GM21737 (cell line): ENCODE measurements around the gene GPR137.

Experiments
- ATAC-seq: cut with Tn5 transposase; IDR thresholded peaks from one replicate; pipeline ENCODE4 v1.9.1; 2021; ENCODE audit warnings: mild to moderate bottlenecking, moderate library complexity; ENCODE audit not compliant: unreplicated experiment

The GPR137 gene

GRCh38 chr11:64263021-64263946, 22.4 kb upstream of the GPR137 start:
- no peak for ATAC-seq

GRCh38 chr11:64263947-64264317, 21.7 kb upstream of the GPR137 start:
- no peak for ATAC-seq

- no peak for ATAC-seq
Measured at GRCh38 chr11:64264371-64264852, 21.2 kb upstream of the GPR137 start.

- no peak for ATAC-seq
Measured at GRCh38 chr11:64265176-64266160, 20.2 kb upstream of the GPR137 start.

- ATAC-seq: no peak
Measured at GRCh38 chr11:64266339-64266738, 19.3 kb upstream of the GPR137 start.

GRCh38 chr11:64267207-64267945, 18.3 kb upstream of the GPR137 start:
- ATAC-seq: no peak

GRCh38 chr11:64268025-64268892, 17.4 kb upstream of the GPR137 start:
- no peak for ATAC-seq

GRCh38 chr11:64268893-64269539, 16.6 kb upstream of the GPR137 start:
- ATAC-seq: peak; percentile 17

GRCh38 chr11:64269540-64270220, 16.0 kb upstream of the GPR137 start:
- ATAC-seq: peak; percentile 57

- no peak for ATAC-seq
Measured at GRCh38 chr11:64275031-64275800, 10.4 kb upstream of the GPR137 start.

GRCh38 chr11:64275841-64276240, 9.8 kb upstream of the GPR137 start:
- ATAC-seq: no peak

GRCh38 chr11:64276653-64277431, 8.8 kb upstream of the GPR137 start:
- no peak for ATAC-seq

- ATAC-seq: no peak
Measured at GRCh38 chr11:64278576-64279190, 7.0 kb upstream of the GPR137 start.

GRCh38 chr11:64281957-64282770, 3.5 kb upstream of the GPR137 start:
- ATAC-seq: no peak

- ATAC-seq: no peak
Measured at GRCh38 chr11:64283092-64283491, 2.6 kb upstream of the GPR137 start.
